ENCODE measurements around the gene AHCTF1. TPM values are rescaled to one million over a fixed set of nuclear protein-coding genes. Genes with fewer than 3 reads are reported as not detected.

The AHCTF1 gene
- total RNA-seq, 1 experiment from 2014 or later = 65.8 TPM

DNA sequence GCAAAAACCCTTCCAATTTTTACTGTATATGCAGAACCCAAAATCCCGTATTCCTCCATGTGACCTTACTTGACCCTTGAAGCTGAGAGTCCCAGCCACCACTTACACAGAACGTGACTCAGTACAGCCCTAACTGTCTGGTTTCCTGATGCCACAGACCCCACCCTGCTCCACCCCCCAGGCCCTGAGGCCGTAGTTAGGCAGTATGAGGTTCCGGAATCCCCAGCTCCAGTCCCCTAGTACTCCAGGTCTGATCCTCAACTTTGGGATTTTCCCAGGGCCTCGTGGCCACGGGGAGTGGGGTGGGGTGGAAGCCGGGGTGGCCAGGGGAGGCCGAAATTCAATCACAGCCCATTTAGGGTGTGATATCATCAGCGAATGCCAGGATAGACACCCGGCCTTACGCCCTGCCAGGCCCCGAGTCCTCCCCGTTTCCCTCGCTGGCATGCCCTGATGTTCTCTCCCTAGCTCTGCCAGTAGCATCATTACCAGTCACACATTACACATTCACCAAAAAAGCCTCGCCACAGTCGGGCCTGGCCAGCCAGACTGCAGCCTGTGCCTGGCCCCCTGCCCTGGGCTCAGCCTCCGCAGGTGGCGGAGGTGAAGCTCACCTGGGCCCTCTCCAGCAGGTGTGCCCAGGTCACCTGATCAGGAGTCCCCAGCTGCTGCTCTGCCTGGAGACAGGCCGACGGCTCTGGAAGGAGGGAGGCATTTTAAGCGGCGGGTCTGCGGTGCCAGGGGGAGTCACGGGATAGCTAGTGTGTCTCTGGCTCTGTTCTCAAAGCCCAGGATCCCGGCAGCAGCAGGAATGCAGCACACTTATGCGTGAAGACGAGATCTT, 136.7 kb downstream of the AHCTF1 start:
- Histone ChIP-seq H3K36me3 (ENCODE audit: insufficient read depth, low read length, poor library complexity, severe bottlenecking) (no peaks in the 10 kb centered on the region), H3K27ac (ENCODE audit: low read depth, low read length, poor library complexity, severe bottlenecking) (no peak overlapping the region), H3K4me3 (ENCODE audit: low read depth, low read length, poor library complexity, severe bottlenecking) (no peak overlapping the region), H3K9me3 (ENCODE audit: low read depth, low read length, poor library complexity, severe bottlenecking) (no peaks in the 10 kb centered on the region), H3K27me3 (replicated peaks; ENCODE audit: insufficient read depth, low read depth, low read length, poor library complexity) (no peaks in the 10 kb centered on the region), H3K4me1 (ENCODE audit: insufficient read depth, low read length, poor library complexity, severe bottlenecking) (no peaks in the 10 kb centered on the region)
- DNase-seq (ENCODE audit: low spot score) = no peak
- CTCF ChIA-PET = interaction anchor here (0.6 kb wide), 1 partner anchor 44 kb away, joined by 3 read pairs; no protein-coding TSS in a partner anchor
- no TSS peak for BruUV-seq (replicated peaks)
- POLR2A ChIA-PET (ENCODE audit: low non-redundant PET) = no interaction called here
- intact Hi-C loops (cut with micrococcal nuclease; ENCODE audit: unreplicated experiment) = no loop called here
- no peak for TF ChIP-seq EZH2 (IDR thresholded peaks at IDR 0.05; ENCODE audit: borderline replicate concordance, low read depth, low read length, poor library complexity, severe bottlenecking)
- TF ChIP-seq, protein P1, sequence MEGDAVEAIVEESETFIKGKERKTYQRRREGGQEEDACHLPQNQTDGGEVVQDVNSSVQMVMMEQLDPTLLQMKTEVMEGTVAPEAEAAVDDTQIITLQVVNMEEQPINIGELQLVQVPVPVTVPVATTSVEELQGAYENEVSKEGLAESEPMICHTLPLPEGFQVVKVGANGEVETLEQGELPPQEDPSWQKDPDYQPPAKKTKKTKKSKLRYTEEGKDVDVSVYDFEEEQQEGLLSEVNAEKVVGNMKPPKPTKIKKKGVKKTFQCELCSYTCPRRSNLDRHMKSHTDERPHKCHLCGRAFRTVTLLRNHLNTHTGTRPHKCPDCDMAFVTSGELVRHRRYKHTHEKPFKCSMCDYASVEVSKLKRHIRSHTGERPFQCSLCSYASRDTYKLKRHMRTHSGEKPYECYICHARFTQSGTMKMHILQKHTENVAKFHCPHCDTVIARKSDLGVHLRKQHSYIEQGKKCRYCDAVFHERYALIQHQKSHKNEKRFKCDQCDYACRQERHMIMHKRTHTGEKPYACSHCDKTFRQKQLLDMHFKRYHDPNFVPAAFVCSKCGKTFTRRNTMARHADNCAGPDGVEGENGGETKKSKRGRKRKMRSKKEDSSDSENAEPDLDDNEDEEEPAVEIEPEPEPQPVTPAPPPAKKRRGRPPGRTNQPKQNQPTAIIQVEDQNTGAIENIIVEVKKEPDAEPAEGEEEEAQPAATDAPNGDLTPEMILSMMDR (conservative IDR thresholded peaks at IDR 0.05; ENCODE audit: low read depth, low read length) = no peak

DNA sequence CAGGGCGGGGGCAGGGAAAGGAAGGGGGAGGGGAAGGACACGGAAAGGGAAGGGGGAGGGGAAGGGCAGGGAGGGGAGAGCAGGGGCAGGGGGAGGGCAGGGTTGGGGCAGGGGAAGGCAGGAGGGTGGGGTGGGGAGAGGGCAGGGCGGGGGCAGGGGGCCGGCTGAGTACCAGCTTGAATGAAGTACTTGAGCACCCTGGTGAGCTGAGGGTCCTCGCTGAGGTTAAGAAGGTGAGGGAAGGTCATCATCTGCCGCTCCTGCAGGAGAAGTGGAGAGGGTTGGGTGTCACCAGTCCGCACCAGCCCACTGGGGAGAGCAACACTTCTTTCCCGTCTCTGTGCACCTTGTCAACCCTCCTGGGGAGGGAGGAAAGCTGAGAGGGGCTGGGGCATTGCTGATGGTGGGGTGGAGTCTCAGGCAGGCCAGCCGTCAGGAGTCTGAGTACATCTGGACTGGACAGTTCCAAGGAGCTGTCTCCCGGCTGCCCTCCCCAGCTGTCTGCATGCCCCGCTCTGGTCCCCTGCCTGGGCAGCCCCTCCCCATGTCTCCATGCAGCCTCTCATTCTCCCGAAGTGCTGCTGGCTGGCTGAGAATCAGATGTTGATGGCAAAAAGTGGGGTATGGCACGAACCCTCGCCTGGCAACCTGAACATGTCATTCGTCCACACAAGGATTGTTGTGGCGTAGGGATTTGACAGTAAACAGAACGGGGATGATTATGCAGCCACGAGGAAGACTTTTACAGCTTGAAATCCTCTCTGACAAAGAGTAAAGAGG, 137.5 kb downstream of the AHCTF1 start:
- POLR2A ChIA-PET (ENCODE audit: low non-redundant PET) = no interaction called here
- no peak overlapping the region for H3K27ac ChIP-seq (ENCODE audit: low read depth, low read length, poor library complexity, severe bottlenecking)
- BruUV-seq (replicated peaks) = no TSS peak

DNA sequence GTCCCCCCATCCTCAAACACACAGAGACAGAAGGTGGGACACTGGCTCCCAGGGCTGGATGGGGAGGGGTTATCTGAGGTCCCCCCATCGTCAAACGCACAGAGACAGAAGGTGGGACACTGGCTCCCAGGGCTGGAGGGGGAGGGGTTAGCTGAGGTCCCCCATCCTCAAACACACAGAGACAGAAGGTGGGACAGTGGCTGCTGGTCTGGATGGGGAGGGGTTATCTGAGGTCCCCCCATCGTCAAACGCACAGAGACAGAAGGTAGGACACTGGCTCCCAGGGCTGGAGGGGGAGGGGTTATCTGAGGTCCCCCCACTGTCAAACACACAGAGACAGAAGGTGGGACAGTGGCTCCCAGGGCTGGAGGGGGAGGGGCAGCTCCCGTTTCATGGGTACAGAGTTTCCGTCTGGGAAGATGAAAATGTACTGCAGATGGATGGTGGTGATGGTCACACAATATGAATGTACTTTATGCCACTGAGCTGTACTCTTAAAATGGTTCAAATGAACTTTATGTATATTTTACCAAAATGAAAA, 138.3 kb downstream of the AHCTF1 start:
- Histone ChIP-seq H3K27me3 (replicated peaks; ENCODE audit: insufficient read depth, low read depth, low read length, poor library complexity) (no peaks in the 10 kb centered on the region), H3K4me3 (ENCODE audit: low read depth, low read length, poor library complexity, severe bottlenecking) (no peak overlapping the region), H3K27ac (ENCODE audit: low read depth, low read length, poor library complexity, severe bottlenecking) (no peak overlapping the region), H3K4me1 (ENCODE audit: insufficient read depth, low read length, poor library complexity, severe bottlenecking) (no peaks in the 10 kb centered on the region), H3K36me3 (ENCODE audit: insufficient read depth, low read length, poor library complexity, severe bottlenecking) (no peaks in the 10 kb centered on the region), H3K9me3 (ENCODE audit: low read depth, low read length, poor library complexity, severe bottlenecking) (no peaks in the 10 kb centered on the region)
- no TSS peak for BruUV-seq (replicated peaks)
- TF ChIP-seq, protein P1 (conservative IDR thresholded peaks at IDR 0.05; ENCODE audit: low read depth, low read length) = no peak
- TF ChIP-seq EZH2 (IDR thresholded peaks at IDR 0.05; ENCODE audit: borderline replicate concordance, low read depth, low read length, poor library complexity, severe bottlenecking) = no peak
- intact Hi-C loops (cut with micrococcal nuclease; ENCODE audit: unreplicated experiment) = no loop called here
- ChIA-PET CTCF (no interaction called here), POLR2A (ENCODE audit: low non-redundant PET) (no interaction called here)
- DNase-seq (ENCODE audit: low spot score) = no peak

More for the DNA sequence above, 137.5 kb downstream of the AHCTF1 start:
- H3K4me1 ChIP-seq (ENCODE audit: insufficient read depth, low read length, poor library complexity, severe bottlenecking) = no peaks in the 10 kb centered on the region
- intact Hi-C loops (cut with micrococcal nuclease; ENCODE audit: unreplicated experiment) = no loop called here
- TF ChIP-seq, protein P1 (conservative IDR thresholded peaks at IDR 0.05; ENCODE audit: low read depth, low read length) = no peak
- no peak for TF ChIP-seq EZH2 (IDR thresholded peaks at IDR 0.05; ENCODE audit: borderline replicate concordance, low read depth, low read length, poor library complexity, severe bottlenecking)
- CTCF ChIA-PET = no interaction called here
- DNase-seq (ENCODE audit: low spot score) = no peak
- no peak overlapping the region for H3K4me3 ChIP-seq (ENCODE audit: low read depth, low read length, poor library complexity, severe bottlenecking)
- no peaks in the 10 kb centered on the region for H3K9me3 ChIP-seq (ENCODE audit: low read depth, low read length, poor library complexity, severe bottlenecking)
- no peaks in the 10 kb centered on the region for H3K27me3 ChIP-seq (replicated peaks; ENCODE audit: insufficient read depth, low read depth, low read length, poor library complexity)
- no peaks in the 10 kb centered on the region for H3K36me3 ChIP-seq (ENCODE audit: insufficient read depth, low read length, poor library complexity, severe bottlenecking)

Data from A673 (cell line).